HG03103 (cell line): ENCODE results near the gene TCF7.

Experiments used
- ATAC-seq: cut with Tn5 transposase; IDR thresholded peaks from one replicate; pipeline ENCODE4 v1.9.1; 2021; ENCODE audit warnings: low read depth; ENCODE audit not compliant: unreplicated experiment

The TCF7 gene

DNA sequence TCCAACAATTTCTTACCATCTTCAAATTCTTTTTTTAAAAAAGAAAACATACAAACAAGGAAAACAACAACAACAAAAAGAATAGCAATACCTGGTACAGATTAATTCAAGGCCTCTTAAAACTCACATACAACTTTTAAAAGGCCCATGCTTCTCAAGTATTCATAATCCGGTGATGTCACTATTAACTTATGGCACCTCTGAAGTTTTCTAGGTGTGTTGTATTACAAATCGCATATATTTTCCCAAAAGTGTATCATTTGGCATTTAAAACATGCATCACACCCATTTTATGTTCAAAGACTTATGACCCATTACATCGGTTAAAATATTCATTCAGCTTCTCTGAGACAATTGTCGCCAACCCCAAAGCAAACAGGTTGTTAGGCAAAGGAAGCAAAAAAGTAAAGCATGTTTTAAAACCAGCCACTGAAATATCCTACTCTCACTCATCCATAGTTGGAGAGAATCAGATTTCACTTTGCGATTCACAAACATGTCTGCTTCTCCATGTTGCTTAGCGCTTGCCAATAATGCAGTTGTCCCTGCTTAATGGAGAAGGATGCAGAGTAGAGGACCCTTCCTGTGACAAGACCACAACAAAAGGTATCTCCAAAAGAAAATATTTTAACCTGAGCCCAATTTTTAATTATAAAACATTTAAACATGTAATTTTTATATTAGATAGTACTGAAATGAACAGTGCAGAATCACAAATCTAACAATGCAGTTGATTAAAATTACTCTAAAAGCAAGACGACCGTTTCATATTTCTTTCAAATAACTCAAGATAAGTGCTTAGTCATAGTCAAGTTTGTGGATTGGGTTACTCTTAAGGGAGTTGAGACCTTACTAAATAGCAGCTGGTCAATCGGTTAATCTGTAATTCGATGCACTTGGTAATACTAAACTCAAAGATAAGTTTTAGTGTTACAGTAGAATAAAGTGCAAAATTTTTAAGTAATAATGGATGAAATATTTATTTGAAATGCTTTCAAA, 60.7 kb downstream of the TCF7 start:
- ATAC-seq, result no peak

DNA sequence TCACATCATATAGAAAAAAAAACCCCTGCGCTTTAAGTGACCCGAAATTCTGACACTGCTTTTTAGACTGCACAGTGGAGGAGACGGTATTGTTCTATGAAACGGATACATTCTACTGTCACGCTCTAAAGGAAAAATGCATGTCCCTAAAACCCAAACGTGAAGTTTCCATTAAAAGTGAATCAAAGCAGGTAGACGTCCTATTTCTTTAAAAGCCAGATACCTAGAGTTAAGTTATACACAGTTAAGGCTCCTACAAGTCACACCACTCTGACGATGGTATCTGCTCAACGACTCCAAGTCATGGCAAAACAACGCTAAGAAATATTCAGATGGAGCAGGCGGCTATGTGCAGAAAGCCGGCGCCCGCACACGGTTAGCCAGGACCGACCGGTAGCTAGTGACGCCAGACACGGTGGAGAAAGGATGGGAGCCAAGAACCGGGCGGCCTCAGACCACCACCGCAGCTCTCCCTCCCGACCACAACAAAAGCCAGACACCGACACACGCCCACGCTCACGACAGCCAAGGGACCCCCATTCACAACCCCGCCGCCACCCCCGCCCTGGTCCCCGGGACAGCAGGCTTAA, 61.5 kb downstream of the TCF7 start:
- peak; percentile 6 for ATAC-seq

DNA sequence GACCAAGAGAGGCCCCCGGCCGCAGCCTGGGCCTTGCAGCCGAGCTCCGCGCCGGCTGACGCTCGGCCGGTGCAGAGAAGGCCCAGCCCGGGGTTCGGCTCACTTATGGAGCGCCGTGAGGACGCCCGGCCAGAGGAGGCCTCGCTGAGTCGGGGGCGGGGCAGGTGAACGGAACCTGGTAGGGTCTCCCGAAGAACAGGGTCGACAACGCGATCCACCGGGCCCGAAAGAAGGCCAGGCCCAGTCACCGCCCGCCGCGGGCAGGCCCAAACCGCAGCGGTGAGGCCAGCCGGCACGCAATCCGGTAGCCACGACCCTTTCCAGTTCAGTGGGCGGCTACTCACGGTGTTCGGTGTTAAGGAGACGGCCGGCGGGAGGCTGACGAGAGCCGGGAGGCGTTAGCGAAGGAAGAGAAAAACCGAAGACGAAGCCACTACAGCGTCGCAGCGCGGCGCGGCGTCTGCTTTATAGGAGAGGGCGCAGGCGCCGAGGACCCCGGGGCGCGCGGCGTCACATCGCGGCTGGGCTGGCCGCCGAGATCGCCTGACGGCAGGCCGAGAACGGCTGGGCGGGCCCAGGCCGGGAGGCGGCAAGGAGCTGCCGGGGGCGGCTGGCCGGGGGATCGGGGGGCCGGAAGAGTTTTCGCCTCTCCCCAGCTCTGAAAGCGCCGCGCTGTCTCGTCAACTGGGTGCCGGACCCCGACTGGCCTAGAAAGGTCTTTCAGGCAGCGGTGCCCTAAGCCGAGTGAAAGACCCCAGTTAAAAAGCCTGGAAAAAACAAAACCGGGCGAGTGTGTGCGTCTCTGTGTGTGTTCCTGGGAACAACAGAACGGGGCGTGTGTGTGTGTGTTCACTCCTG, 62.3 kb downstream of the TCF7 start, which contains the start of gene SKP1:
TSS of gene SKP1 (minus strand) at position 440 of the 858 bp plus-strand sequence. CDS start 2,928 bp downstream, outside the sequence.
- peak; percentile 72 for ATAC-seq

DNA sequence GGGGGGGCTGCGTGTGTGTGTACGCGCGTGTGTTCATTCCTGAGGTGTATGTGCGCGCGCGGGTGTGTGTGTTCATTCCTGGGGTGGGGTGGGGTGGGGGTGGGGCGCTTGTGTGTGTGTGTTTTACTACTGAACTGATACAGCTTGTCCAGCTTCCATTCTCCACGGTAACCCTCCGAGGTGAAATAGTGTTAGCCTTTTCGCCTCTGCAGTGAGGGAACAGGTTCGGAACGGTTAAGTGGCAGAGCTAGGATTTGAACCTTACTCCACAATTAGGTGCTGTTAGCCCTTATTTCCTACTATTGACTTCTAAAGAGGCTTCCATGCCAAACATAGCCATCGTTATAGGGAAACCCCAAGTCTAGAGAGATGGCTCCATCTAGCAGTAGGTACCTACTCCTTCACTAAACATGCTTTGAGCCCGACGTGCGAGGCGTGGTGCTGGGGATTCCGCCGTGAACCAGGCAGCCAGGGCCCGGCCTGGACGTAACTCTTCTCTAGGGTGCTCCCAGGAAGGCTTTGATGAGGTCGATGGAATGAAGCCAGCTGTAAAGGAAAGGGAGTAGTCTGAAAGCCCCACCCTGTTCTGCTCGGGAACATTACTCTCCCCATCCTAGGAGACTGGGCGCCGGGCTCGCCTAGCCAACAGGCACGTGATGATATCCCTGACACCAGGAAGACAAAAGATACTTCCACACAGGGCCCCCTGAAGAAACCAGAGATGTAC, 63.1 kb downstream of the TCF7 start:
- ATAC-seq, result no peak

DNA sequence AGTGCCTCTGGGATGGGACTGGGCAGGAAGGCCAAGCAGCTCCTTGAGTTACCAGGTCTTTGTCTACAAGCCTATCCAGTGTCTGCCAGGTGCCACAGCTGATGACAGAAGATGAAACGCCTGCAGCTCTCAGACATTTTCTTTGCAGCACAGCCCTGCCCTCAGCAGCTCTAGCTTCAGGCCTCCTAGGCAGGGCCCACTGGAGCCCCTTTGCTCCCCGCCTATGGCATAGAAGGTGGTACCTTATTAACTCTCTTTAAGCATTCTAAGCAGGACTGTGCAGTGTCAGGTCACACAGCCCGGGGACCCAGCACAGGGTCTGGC, 63.6 kb downstream of the TCF7 start:
- no peak for ATAC-seq

DNA sequence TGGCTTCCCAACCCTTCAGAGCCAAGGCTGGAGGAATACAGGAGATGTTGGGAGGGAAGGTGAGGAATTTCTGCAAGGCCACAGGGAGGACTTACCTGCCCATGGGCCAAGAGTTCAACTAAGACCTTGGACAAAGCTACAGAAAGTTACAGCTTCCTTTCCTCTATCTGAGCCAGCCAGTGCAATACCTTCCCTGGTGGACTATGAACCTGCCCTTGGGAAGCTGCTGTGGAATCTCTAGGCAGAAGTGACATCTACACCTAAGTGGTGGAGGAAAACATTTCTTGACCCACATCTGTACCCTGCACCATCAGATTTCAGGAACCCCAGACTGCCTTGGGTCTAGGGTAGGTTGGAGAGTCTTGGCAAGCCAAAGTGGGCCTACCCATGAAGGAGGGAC, 69.0 kb downstream of the TCF7 start:
- ATAC-seq, result no peak

DNA sequence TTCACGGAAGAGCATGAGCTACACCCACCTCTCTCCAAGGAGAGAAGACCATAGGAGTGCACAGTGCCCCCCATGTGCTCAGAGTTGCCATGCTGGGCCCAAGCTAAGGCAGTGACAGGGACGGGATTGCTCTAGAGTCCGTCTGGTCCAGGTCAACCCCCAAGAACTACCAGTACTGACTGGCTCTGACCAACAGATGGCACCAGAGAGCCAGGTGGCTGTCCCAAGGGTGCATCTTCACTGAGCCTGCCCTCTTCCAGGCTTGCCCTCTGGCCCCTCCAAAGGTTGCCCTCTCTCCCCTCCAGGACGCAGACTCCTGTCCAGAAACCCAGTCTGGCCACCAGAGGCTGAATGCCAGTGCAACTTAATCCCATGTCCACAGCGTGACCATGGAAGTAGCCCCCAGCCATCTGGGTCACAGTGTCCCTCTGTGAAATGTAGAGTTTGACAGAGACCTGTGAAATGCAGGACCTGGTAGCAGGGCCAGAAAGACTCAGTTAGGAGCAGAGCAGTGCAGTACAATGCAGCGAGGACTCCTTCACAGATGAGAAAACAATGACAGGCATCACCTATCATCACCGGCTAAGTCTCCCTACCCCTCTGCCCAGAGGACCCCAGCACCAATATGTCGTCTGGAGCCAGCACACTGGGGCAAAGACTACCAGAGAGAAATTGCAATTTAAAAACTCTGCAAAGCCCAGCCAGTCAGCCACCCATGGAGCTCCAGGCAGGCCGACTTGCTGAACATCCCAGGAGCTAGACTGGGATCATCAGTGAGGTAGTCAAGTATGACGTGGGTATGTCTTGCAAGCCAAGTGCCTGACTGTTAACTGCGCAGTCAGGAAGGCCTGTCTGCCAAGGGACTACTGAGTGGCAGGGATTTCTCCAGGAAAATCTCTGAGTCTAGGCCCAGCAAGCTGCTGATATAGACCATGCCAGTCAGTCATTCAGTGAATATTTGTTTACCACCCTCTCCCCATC, 70.0 kb downstream of the TCF7 start:
- no peak for ATAC-seq

DNA sequence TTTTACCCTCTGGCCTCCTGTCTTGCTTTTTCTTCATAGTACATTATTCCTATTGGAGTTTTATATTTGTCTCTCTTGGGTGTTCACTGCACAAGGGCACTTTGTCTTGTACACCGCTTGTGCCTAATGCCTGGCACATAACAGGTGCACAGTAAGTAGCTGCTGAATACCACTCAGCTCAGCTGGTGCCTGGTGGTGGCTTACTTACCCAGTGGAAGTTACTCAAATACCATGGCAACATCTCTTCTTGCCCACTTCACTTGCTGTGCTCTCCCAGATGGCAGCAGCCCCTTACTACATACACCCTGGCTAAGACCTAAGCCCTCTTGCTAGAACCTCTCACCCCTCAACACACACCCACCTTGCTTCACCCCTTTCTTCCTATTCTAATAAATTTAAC, 73.6 kb downstream of the TCF7 start:
- no peak for ATAC-seq

DNA sequence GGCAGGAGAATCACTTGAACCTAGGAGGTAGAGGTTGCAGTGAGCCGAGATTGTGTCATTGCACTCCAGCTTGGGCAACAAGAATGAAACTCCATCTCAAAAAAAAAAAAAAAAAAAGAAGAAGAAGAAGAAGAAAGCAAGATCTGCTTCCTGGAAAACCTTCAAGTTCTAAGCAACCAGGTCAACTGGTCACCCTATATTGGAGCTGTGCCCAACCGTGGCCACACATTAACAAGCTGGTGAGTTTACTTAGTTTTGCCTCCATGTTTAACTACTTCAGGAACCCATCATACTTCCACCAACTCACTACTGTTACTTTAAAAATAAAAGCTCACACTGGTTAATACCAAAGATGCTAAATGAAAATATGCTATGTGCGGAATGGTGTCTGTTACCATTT, 74.5 kb downstream of the TCF7 start:
- no peak for ATAC-seq

DNA sequence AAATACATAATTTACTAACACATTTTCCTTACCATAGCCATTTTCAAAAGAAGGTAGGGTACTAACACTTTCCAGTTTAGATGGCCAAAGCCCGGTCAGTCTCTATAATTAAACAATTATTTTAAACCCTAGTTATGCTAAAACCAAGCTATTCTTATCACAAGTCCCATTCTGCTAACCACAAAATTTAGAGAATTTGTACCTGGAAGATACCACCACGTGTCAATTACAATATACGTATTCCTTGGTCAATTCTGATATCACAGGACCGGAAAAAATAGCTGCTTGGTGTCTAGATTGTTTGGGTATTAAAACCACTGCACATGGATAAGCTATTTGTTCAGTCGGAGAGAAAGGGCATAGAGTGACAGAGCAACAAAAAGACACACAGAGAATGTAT, 81.2 kb downstream of the TCF7 start:
- ATAC-seq, result no peak
